Loucy (cell line): Measurements from ENCODE around the gene MATR3.

Experiments
- H2AFZ ChIP-seq: fragments of 200-600 bp; sonication (generic); 2 replicates; pipeline ENCODE4 v1.6.0; 2016; ENCODE audit warnings: antibody characterized with exemption, mild to moderate bottlenecking, low read length, moderate library complexity
- H3F3A ChIP-seq: fragments of 200-600 bp; 2 replicates; pipeline ENCODE4 v1.6.0; 2016; ENCODE audit warnings: antibody characterized with exemption, low read depth, mild to moderate bottlenecking
- H3K27me3 ChIP-seq: fragments of 200-600 bp; sonication (generic); 2 replicates; pipeline ENCODE4 v1.6.1; 2014; ENCODE audit warnings: low read length, mild to moderate bottlenecking; ENCODE audit not compliant: insufficient read depth, poor library complexity, severe bottlenecking
- H3K36me3 ChIP-seq: fragments of 200-600 bp; sonication (generic); 2 replicates; pipeline ENCODE4 v1.6.1; 2016; ENCODE audit warnings: low read length; ENCODE audit not compliant: insufficient read depth
- H3K4me1 ChIP-seq: fragments of 200-600 bp; sonication (generic); 2 replicates; pipeline ENCODE4 v1.5.1; 2014; ENCODE audit warnings: low read length, mild to moderate bottlenecking; ENCODE audit not compliant: insufficient read depth, poor library complexity, severe bottlenecking
- H3K4me2 ChIP-seq: fragments of 200-600 bp; sonication (generic); 2 replicates; pipeline ENCODE4 v1.6.0; 2014; ENCODE audit warnings: antibody characterized with exemption, low read length, low read depth, mild to moderate bottlenecking; ENCODE audit not compliant: poor library complexity, severe bottlenecking
- H3K4me3 ChIP-seq: fragments of 200-600 bp; sonication (generic); 2 replicates; pipeline ENCODE4 v1.5.1; 2014; ENCODE audit warnings: low read length, mild to moderate bottlenecking, mixed read lengths; ENCODE audit not compliant: poor library complexity, severe bottlenecking
- H3K79me2 ChIP-seq: fragments of 200-600 bp; sonication (generic); 2 replicates; pipeline ENCODE4 v1.6.1; 2014; ENCODE audit warnings: low read length; ENCODE audit not compliant: insufficient read depth
- H3K9ac ChIP-seq: fragments of 200-600 bp; sonication (generic); 2 replicates; pipeline ENCODE4 v1.6.0; 2014; ENCODE audit warnings: mild to moderate bottlenecking, low read depth, low read length, moderate library complexity; ENCODE audit not compliant: poor library complexity, severe bottlenecking
- H3K9me2 ChIP-seq: fragments of 200-600 bp; sonication (generic); replicated peaks from 2 replicates; pipeline ENCODE4 v1.6.1; 2016; ENCODE audit warnings: low read depth, low read length, mixed read lengths
- H3K9me3 ChIP-seq: fragments of 200-600 bp; sonication (generic); 2 replicates; pipeline ENCODE4 v1.6.1; 2014; ENCODE audit warnings: mild to moderate bottlenecking, antibody characterized with exemption, low read length, low read depth; ENCODE audit not compliant: insufficient read depth
- H4K20me1 ChIP-seq: fragments of 200-600 bp; sonication (generic); 2 replicates; pipeline ENCODE4 v1.6.0; 2014; ENCODE audit warnings: antibody characterized with exemption, low read length, mild to moderate bottlenecking; ENCODE audit not compliant: insufficient read depth, poor library complexity, severe bottlenecking
- EZH2phosphoT487 ChIP-seq: fragments of 200-600 bp; IDR thresholded peaks from 2 replicates; pipeline ENCODE4 v1.6.1; 2018; ENCODE audit warnings: antibody characterized with exemption, mild to moderate bottlenecking, moderate library complexity, borderline replicate concordance
- TF ChIP-seq, protein P1 (sequence below): fragments of 200-600 bp; sonication (generic); conservative IDR thresholded peaks from 2 replicates; pipeline ENCODE4 v1.5.1; 2014; ENCODE audit warnings: mild to moderate bottlenecking, antibody characterized with exemption, low read length

Gene MATR3

DNA sequence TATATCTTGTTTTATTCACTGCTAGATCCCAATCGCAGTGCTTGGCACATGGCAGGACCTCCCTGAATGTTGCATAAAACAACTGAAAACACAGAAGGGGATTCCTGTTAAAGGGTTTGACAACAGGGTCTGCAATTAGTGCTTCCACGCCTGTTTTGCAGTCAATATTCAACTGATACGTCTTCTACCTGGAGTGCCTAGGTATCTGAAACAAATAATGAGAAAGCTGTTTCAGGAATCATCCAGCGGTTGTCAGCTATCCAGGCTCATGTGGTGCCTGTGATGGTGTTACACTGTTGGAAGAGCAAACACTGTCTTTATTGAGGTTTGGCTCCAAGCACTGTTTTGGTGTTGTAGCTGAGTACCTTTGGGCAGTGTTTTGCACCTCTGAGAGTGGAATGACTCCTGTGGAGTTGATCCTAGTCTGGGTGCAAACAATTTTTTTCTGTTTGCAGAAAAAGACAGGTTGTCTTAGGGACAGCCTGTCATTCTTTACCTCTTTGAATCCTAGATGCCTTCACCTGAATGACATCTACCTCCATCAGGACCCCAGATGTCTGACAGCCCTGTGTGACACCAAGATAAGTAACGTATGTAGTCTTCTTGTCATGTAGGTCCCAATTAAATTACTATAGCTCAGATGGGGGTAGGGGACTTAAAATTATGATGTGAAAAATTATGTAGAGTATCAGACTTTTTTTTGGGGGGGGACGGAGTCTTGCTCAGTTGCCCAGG lies 14.8 kb upstream of the MATR3 start:
- Histone ChIP-seq H3K79me2 (peaks cover 8% of the 10 kb centered on the region; the same call in 1 of the 2 replicates), H3K9me2 (no peaks in the 10 kb centered on the region), H3K4me3 (no peak overlapping the region), H3K36me3 (no peaks in the 10 kb centered on the region; the same call in 1 of the 2 replicates), H2AFZ (no peak overlapping the region), H3K9me3 (no peaks in the 10 kb centered on the region), H3K9ac (no peak overlapping the region), H3K27me3 (no peaks in the 10 kb centered on the region), H4K20me1 (no peaks in the 10 kb centered on the region), H3F3A (no peaks in the 10 kb centered on the region), H3K4me1 (peaks cover 10% of the 10 kb centered on the region), H3K4me2 (no peak overlapping the region)
- TF ChIP-seq, protein P1, sequence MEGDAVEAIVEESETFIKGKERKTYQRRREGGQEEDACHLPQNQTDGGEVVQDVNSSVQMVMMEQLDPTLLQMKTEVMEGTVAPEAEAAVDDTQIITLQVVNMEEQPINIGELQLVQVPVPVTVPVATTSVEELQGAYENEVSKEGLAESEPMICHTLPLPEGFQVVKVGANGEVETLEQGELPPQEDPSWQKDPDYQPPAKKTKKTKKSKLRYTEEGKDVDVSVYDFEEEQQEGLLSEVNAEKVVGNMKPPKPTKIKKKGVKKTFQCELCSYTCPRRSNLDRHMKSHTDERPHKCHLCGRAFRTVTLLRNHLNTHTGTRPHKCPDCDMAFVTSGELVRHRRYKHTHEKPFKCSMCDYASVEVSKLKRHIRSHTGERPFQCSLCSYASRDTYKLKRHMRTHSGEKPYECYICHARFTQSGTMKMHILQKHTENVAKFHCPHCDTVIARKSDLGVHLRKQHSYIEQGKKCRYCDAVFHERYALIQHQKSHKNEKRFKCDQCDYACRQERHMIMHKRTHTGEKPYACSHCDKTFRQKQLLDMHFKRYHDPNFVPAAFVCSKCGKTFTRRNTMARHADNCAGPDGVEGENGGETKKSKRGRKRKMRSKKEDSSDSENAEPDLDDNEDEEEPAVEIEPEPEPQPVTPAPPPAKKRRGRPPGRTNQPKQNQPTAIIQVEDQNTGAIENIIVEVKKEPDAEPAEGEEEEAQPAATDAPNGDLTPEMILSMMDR = no peak
- no peak for TF ChIP-seq EZH2phosphoT487

DNA sequence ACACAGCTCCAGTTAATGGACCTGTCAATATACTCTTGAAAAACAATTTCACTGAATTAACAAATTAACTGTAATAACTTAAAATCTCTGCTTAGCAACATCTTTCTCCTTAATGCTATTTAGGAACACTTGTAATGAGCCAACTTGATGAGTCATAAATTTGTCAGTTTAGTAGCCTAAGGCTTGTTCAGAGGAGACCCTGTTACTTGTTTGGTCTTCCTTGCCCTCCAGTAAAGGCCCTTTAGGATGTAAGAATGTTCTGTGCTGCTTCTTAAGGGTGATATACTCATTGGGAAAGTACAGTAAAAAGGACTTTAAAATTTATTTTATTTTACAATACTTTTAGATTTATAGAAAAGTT lies 11.4 kb upstream of the MATR3 start:
- H3K9me2 ChIP-seq = no peaks in the 10 kb centered on the region
- no peaks in the 10 kb centered on the region for H3K27me3 ChIP-seq
- TF ChIP-seq EZH2phosphoT487 = no peak
- TF ChIP-seq, protein P1 = no peak
- no peaks in the 10 kb centered on the region for H4K20me1 ChIP-seq
- no peak overlapping the region for H3K9ac ChIP-seq
- H3K36me3 ChIP-seq = no peaks in the 10 kb centered on the region; the same call in 1 of the 2 replicates
- H3F3A ChIP-seq = no peaks in the 10 kb centered on the region
- no peak overlapping the region for H3K4me3 ChIP-seq
- no peaks in the 10 kb centered on the region for H3K79me2 ChIP-seq
- H2AFZ ChIP-seq = no peak overlapping the region
- H3K9me3 ChIP-seq = no peaks in the 10 kb centered on the region
- H3K4me2 ChIP-seq = no peak overlapping the region
- no peaks in the 10 kb centered on the region for H3K4me1 ChIP-seq

DNA sequence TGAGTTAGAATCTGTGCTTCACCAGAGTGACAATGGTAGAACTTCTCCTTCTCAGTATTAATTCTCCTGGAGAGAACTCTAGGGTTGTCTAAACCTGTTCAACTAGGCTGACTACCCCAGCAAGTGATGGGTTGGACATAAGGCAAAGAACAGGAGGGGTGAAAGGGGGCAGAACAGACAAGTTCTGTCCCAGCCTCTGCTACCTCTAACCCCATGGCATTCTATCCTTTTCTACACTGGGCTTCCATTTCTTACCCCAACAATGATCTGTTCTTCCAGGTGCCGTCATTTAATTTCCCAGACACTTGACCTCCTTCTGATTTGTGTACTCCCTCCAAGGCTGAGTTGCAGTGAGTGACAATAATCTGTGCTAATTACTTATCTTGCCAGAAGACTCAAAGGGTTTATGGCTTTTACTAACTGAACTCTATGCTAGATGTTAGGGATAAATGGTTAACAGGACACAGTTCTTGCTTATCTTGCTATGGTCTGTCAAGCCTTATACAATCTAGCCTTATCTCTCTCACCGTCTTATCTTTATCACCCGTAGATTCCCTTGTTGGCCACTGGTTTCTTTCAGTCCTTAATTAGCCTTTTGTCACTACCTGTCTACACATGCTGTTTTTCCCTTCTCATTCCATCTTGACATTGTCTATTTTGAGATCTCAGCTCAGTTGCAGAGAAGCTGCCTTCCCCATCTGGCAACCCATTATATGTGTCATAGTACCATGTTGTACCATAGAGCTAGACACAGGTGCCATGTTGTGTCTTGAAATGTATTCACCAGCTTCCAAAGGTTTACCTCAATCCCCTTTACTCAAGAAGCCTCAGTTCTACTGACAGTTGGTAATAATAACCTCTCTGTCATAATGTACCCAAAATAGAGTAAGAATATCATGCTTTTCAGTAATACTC lies 10.0 kb upstream of the MATR3 start:
- Histone ChIP-seq H3K36me3 (no peaks in the 10 kb centered on the region; the same call in 1 of the 2 replicates), H3K79me2 (no peaks in the 10 kb centered on the region), H3K4me2 (no peak overlapping the region)

More for the DNA sequence above, 10.0 kb upstream of the MATR3 start:
- Histone ChIP-seq H3F3A (no peaks in the 10 kb centered on the region), H4K20me1 (no peaks in the 10 kb centered on the region), H2AFZ (no peak overlapping the region), H3K27me3 (no peaks in the 10 kb centered on the region), H3K4me3 (no peak overlapping the region), H3K9me2 (no peaks in the 10 kb centered on the region), H3K9me3 (no peaks in the 10 kb centered on the region), H3K4me1 (no peaks in the 10 kb centered on the region), H3K9ac (no peak overlapping the region)
- TF ChIP-seq, protein P1 = no peak
- no peak for TF ChIP-seq EZH2phosphoT487
